K562 (cell line): ENCODE results near the gene APLF. TPM values are rescaled to one million over a fixed set of nuclear protein-coding genes. Genes with fewer than 3 reads are reported as not detected.

Source experiments
- ATAC-seq: fragments of 200-7000 bp; cut with Tn5 transposase; 3 replicates; pipeline ENCODE4 v1.9.1; 2020; ENCODE audit warnings: moderate library complexity
- BruUV-seq: library from RNA; stranded (reverse); fragments of 400-500 nt; replicated peaks from 2 replicates; lab custom pipeline; 2021; lab: Mats Ljungman, UMichigan
- CTCF ChIA-PET: fragments of 300-600 bp; formaldehyde crosslinking; extraction: SDS; loops from one replicate; lab custom pipeline; 2021; ENCODE audit warnings: low intra/inter-chr PET ratio; lab: Yijun Ruan, JAX
- POLR2A ChIA-PET: fragments of 300-600, 350-650 bp; sonication (Branson Sonifier 250); formaldehyde crosslinking; extraction: SDS; loops from one replicate; lab custom pipeline; 2021; ENCODE audit warnings: antibody characterized with exemption, inconsistent platforms; lab: Yijun Ruan, JAX
- DNase-seq, 4 experiments: peaks; one replicate each; pipeline versions ENCODE4 v3.0.0 to v3.0.0-alpha.2; 2011 to 2018; ENCODE audit warnings: low spot score in 3 of 4, mixed read lengths in 3 of 4; ENCODE audit errors: extremely low read depth in 1 of 4
- FAIRE-seq: peaks from 2 replicates; lab custom pipeline; 2011; peaks lifted over from hg19 to GRCh38; lab: Jason Lieb, UNC
- H2AFZ ChIP-seq: 2 replicates; pipeline ENCODE4 v1.6.0; 2011; ENCODE audit warnings: low read depth, low read length, control low read depth, inconsistent platforms
- H3K27ac ChIP-seq: fragments of 200-600 bp; 3 replicates; pipeline ENCODE4 v1.8.0; 2011; ENCODE audit warnings: low read depth, mild to moderate bottlenecking, control low read depth, inconsistent platforms, low read length, moderate library complexity, mixed read lengths; ENCODE audit errors: extremely low read depth
- H3K27me3 ChIP-seq, 2 experiments: fragments of 300-600 bp in 1 of 2; 2 replicates in 1 of 2; 3 replicates in 1 of 2; pipeline versions ENCODE4 v1.6.0 to v1.8.0; 2011; ENCODE audit warnings: inconsistent platforms in 2 of 2, low read length in 2 of 2, mild to moderate bottlenecking in 1 of 2, mixed read lengths in 1 of 2, moderate library complexity in 1 of 2; ENCODE audit not compliant: control insufficient read depth in 2 of 2, insufficient read depth in 2 of 2
- H3K36me3 ChIP-seq: fragments of 300-600 bp; 3 replicates; pipeline ENCODE4 v1.8.0; 2011; ENCODE audit warnings: mild to moderate bottlenecking, low read length, inconsistent platforms; ENCODE audit not compliant: control insufficient read depth, insufficient read depth
- H3K4me1 ChIP-seq, 2 experiments: fragments of 200-600 bp in 1 of 2; replicated peaks in 1 of 2; 2 replicates in 1 of 2; 3 replicates in 1 of 2; pipeline versions ENCODE4 v1.5.1 to v1.8.0; 2011; ENCODE audit warnings: inconsistent platforms in 2 of 2, low read length in 2 of 2, mild to moderate bottlenecking in 1 of 2, mixed read lengths in 1 of 2, moderate library complexity in 1 of 2; ENCODE audit not compliant: control insufficient read depth in 2 of 2, insufficient read depth in 2 of 2
- H3K4me2 ChIP-seq: 2 replicates; pipeline ENCODE4 v1.6.1; 2011; ENCODE audit warnings: low read length, control low read depth, inconsistent platforms, mixed read lengths; ENCODE audit not compliant: insufficient read depth
- H3K4me3 ChIP-seq: fragments of 200-600 bp; sonication (generic), shearing (Covaris generic); 2 replicates; pipeline ENCODE4 v1.5.1; 2016; ENCODE audit warnings: control low read depth, inconsistent platforms
- H3K79me2 ChIP-seq: fragments of 200-600 bp; 3 replicates; pipeline ENCODE4 v1.8.0; 2011; ENCODE audit warnings: low read length, inconsistent platforms; ENCODE audit not compliant: control insufficient read depth, insufficient read depth
- H3K9ac ChIP-seq, 2 experiments: 2 replicates each; pipeline versions ENCODE4 v1.6.0 to v1.6.1; 2011; ENCODE audit warnings: low read depth in 2 of 2, low read length in 2 of 2, control low read depth in 1 of 2, inconsistent platforms in 1 of 2, mild to moderate bottlenecking in 1 of 2, mixed read lengths in 1 of 2; ENCODE audit not compliant: insufficient read depth in 1 of 2
- H3K9me1 ChIP-seq: one replicate; pipeline ENCODE4 v1.6.0; 2011; ENCODE audit warnings: inconsistent platforms, mild to moderate bottlenecking, low read length, moderate library complexity; ENCODE audit not compliant: control insufficient read depth, insufficient read depth
- H3K9me3 ChIP-seq: replicated peaks from 2 replicates; pipeline ENCODE4 v1.5.1; 2011; ENCODE audit warnings: low read depth, low read length, inconsistent platforms; ENCODE audit not compliant: control insufficient read depth, insufficient read depth
- H4K20me1 ChIP-seq: replicated peaks from 2 replicates; pipeline ENCODE4 v1.6.1; 2011; ENCODE audit warnings: low read length, inconsistent platforms, mixed read lengths; ENCODE audit not compliant: control insufficient read depth, insufficient read depth
- ETV1 ChIP-seq: fragments of 450-650 bp; conservative IDR thresholded peaks from 2 replicates; pipeline ENCODE4 v1.6.1; 2016; ENCODE audit warnings: missing genetic modification characterization, control low read depth, low read depth, missing compliant biosample characterization
- POLR2B ChIP-seq: fragments of 450-650 bp; IDR thresholded peaks from 2 replicates; pipeline ENCODE4 v1.6.1; 2018; ENCODE audit warnings: low read depth; ENCODE audit not compliant: partially characterized antibody
- SNIP1 ChIP-seq: fragments of 450-650 bp; IDR thresholded peaks from 2 replicates; pipeline ENCODE4 v1.7.1; 2017; ENCODE audit warnings: low read depth, mild to moderate bottlenecking
- ZNF507 ChIP-seq: conservative IDR thresholded peaks from 2 replicates; pipeline ENCODE4 v1.6.1; 2017; ENCODE audit warnings: missing genetic modification characterization, missing compliant biosample characterization
- WGBS: fragments of 100-300 bp; shearing (Covaris generic); methylation state at CpG from one replicate; pipeline ENCODE4 v1.1.6; 2016; ENCODE audit warnings: low coverage, mixed read lengths; ENCODE audit not compliant: insufficient coverage; ENCODE audit errors: missing lambda C conversion rate; 5-methylcytosine and 5-hydroxymethylcytosine counted together
- in situ Hi-C: fragments of 300-500 bp; cut with MboI; formaldehyde crosslinking; loops from 4 replicates; pipeline ENCODE4 v1.15.0; 2018; ENCODE audit warnings: inconsistent platforms, mixed read lengths
- intact Hi-C: fragments of 100-400 bp; cut with micrococcal nuclease; formaldehyde crosslinking; loops from 2 replicates; pipeline ENCODE4 v1.14.2; 2022
- polyA plus RNA-seq, 8 experiments: library from polyadenylated mRNA; depleted of rRNA in 4 of 8; stranded (reverse) in 5 of 8; unstranded in 3 of 8; fragments of >200 nt; fragmentation: Nextera tagmentation in 2 of 8; fragmentation: Illumina TruSeq in 1 of 8; extraction: Ambion mirVana in 2 of 8; extraction: Trizol in 1 of 8; gene quantifications; 2 replicates each; pipeline versions ENCODE4 v1.2.1 to v1.2.3, GENCODE V29; 2011 to 2014; ENCODE audit warnings: inconsistent platforms in 1 of 8, missing spikeins in 1 of 8
- total RNA-seq, 7 experiments: library from RNA; depleted of rRNA in 6 of 7; stranded (reverse); fragments of >200 nt in 6 of 7; fragmentation: Illumina TruSeq in 2 of 7; extraction: Trizol in 2 of 7; gene quantifications; 2 replicates each; pipeline versions ENCODE4 v1.2.1 to v1.2.3, GENCODE V29; 2011 to 2021; ENCODE audit warnings: low replicate concordance in 1 of 7
- TF ChIP-seq, protein P1 (sequence below): fragments of 450-650 bp; formaldehyde crosslinking; IDR thresholded peaks from 2 replicates; pipeline ENCODE4 v1.4.0; 2022; ENCODE audit warnings: missing genetic modification characterization
- TF ChIP-seq, protein P2 (sequence below): IDR thresholded peaks from 2 replicates; pipeline ENCODE4 v1.6.1; 2011; ENCODE audit warnings: borderline replicate concordance, low read depth, mild to moderate bottlenecking, moderate library complexity, low read length; ENCODE audit not compliant: insufficient read depth, poor library complexity, severe bottlenecking
- TF ChIP-seq, protein P3 (sequence below): fragments of 250-450 bp; sonication (Bioruptor Pico); IDR thresholded peaks from 2 replicates; pipeline ENCODE4 v1.8.0; 2021; ENCODE audit warnings: borderline replicate concordance, mild to moderate bottlenecking, moderate library complexity; ENCODE audit not compliant: poor library complexity, severe bottlenecking

The APLF gene
- total and polyA plus RNA-seq, 9 of the 15 experiments (the other 6 are each of a cell fraction or from before 2014, with no cell fraction given): 0.07 to 1.1 (median 0.71) TPM

DNA sequence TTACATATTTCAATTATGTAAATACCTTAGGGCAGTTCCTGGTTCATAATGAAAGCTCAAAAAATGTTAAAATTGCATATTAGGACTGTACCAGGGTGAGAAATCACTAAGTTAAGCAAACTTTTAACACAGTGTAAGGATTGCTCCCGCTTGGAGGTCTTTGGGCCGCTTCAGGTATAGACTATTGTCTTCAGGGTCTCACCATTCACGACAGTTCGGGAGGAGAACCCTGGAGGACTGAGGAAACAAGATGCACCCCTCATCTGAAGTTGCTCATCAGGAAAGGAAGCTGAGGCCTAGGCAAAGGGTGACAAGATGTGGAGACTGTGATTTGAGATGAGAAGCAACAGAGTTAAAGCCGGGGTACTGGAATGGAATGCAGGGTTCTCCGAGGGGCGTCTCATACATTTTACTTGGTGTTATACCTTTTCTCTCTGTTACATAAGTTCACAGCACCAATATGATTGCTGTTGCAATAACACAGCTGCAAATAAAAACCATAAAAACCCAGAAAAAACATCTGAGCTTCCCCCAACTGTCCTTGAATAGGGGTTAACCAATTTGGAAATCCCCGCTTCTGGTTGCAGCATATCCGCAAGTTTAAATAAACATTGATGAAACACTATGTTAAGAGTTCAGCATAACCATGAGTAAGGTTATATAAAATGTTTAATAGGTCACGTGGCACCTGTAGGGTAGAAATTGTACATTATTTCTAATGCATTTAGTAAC is 40.4 kb upstream of the APLF start:
- intact Hi-C loops: no loop called here
- ChIA-PET CTCF (no interaction called here), POLR2A (interaction anchor here (1.5 to 4.4 kb wide), 2 partner anchors 10 to 14 kb away, joined by 3 to 21 read pairs; no protein-coding TSS in a partner anchor)
- BruUV-seq: no TSS peak
- Histone ChIP-seq H3K27ac (no peak overlapping the region), H3K27me3 (no peaks in the 10 kb centered on the region), H3K4me3 (no peak overlapping the region), H3K4me2 (no peak overlapping the region), H3K79me2 (no peaks in the 10 kb centered on the region), H3K36me3 (no peaks in the 10 kb centered on the region), H2AFZ (no peak overlapping the region), H3K4me1 (peaks cover 9 to 46% of the 10 kb centered on the region in 2 experiments), H3K9me3 (no peaks in the 10 kb centered on the region), H4K20me1 (no peaks in the 10 kb centered on the region), H3K9me1 (no peaks in the 10 kb centered on the region), H3K9ac (no peak overlapping the region)
- ATAC-seq: no peak
- TF ChIP-seq, protein P1, sequence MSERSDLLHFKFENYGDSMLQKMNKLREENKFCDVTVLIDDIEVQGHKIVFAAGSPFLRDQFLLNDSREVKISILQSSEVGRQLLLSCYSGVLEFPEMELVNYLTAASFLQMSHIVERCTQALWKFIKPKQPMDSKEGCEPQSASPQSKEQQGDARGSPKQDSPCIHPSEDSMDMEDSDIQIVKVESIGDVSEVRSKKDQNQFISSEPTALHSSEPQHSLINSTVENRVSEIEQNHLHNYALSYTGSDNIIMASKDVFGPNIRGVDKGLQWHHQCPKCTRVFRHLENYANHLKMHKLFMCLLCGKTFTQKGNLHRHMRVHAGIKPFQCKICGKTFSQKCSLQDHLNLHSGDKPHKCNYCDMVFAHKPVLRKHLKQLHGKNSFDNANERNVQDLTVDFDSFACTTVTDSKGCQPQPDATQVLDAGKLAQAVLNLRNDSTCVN: no peak
- TF ChIP-seq, protein P2, sequence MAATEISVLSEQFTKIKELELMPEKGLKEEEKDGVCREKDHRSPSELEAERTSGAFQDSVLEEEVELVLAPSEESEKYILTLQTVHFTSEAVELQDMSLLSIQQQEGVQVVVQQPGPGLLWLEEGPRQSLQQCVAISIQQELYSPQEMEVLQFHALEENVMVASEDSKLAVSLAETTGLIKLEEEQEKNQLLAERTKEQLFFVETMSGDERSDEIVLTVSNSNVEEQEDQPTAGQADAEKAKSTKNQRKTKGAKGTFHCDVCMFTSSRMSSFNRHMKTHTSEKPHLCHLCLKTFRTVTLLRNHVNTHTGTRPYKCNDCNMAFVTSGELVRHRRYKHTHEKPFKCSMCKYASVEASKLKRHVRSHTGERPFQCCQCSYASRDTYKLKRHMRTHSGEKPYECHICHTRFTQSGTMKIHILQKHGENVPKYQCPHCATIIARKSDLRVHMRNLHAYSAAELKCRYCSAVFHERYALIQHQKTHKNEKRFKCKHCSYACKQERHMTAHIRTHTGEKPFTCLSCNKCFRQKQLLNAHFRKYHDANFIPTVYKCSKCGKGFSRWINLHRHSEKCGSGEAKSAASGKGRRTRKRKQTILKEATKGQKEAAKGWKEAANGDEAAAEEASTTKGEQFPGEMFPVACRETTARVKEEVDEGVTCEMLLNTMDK: no peak
- TF ChIP-seq ZNF507 (tag) (no peak), ETV1 (tag) (no peak), SNIP1 (no peak), POLR2B (no peak)
- TF ChIP-seq, protein P3, sequence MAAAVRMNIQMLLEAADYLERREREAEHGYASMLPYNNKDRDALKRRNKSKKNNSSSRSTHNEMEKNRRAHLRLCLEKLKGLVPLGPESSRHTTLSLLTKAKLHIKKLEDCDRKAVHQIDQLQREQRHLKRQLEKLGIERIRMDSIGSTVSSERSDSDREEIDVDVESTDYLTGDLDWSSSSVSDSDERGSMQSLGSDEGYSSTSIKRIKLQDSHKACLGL (CRISPR knock-in tag): no peak
- no peak for FAIRE-seq
- DNase-seq: no peak
- in situ Hi-C loops: no loop called here
- WGBS: 86% methylated on average over 10 of the region's 10 CpGs
